ENCODE measurements around the gene LRRC41. TPM values are rescaled to one million over a fixed set of nuclear protein-coding genes. Genes with fewer than 3 reads are reported as not detected.
"Not testable (repeated sequence)": the region's sequence is repeated elsewhere in the genome, so short reads cannot be mapped to it uniquely, and the experiment has no call there.

LRRC41 gene
- total and polyA plus RNA-seq, 7 donors, result 21.0 to 65.2 (median 55.1) TPM

GRCh38 chr1:46329807-46330206, 26.4 kb upstream of the LRRC41 start:
- not testable (repeated sequence) for H3K36me3 ChIP-seq
- 72 to 77% methylated on average over 6 of the region's 7 CpGs for WGBS, 2 donors

GRCh38 chr1:46328182-46328581, 24.8 kb upstream of the LRRC41 start:
- H3K4me3 ChIP-seq; H3K4me1 ChIP-seq; H3K27me3 ChIP-seq; DNase-seq; H3K36me3 ChIP-seq; H3K27ac ChIP-seq; H3K9me3 ChIP-seq; intact Hi-C loops (cut with DNase I): not testable (repeated sequence)
- 93 to 94% methylated on average over 7 of the region's 7 CpGs for WGBS, 2 donors

More at GRCh38 chr1:46329807-46330206, 26.4 kb upstream of the LRRC41 start:
- H3K4me1 ChIP-seq; H3K27me3 ChIP-seq; H3K27ac ChIP-seq; intact Hi-C loops (cut with DNase I); H3K9me3 ChIP-seq; H3K4me3 ChIP-seq; DNase-seq: not testable (repeated sequence)

- H3K9me3 ChIP-seq; H3K4me3 ChIP-seq; H3K27ac ChIP-seq; H3K36me3 ChIP-seq; H3K4me1 ChIP-seq; H3K27me3 ChIP-seq; DNase-seq; intact Hi-C loops (cut with DNase I): not testable (repeated sequence)
- whole genome bisulfite sequencing, 2 donors, result 87 to 95% methylated on average over 11 of the region's 11 CpGs
Measured at GRCh38 chr1:46325285-46326076, 22.1 kb upstream of the LRRC41 start.

- H3K4me1 ChIP-seq; H3K27me3 ChIP-seq; H3K9me3 ChIP-seq; H3K27ac ChIP-seq; intact Hi-C loops (cut with DNase I); H3K4me3 ChIP-seq; DNase-seq: not testable (repeated sequence)
- peaks cover 0 to 10% (median 3%) of the 10 kb centered on the region in 4 donors for H3K36me3 ChIP-seq
- WGBS, 2 donors, result 92 to 98% methylated on average over 6 of the region's 6 CpGs
Measured at GRCh38 chr1:46322191-46322590, 18.8 kb upstream of the LRRC41 start.

GRCh38 chr1:46319960-46320914, 16.8 kb upstream of the LRRC41 start:
- H3K27ac ChIP-seq; DNase-seq; intact Hi-C loops (cut with DNase I); H3K4me1 ChIP-seq; H3K4me3 ChIP-seq; H3K9me3 ChIP-seq; H3K27me3 ChIP-seq: not testable (repeated sequence)
- H3K36me3 ChIP-seq, result peaks cover 0 to 30% (median 14%) of the 10 kb centered on the region in 4 donors
- WGBS, 2 donors, result 84 to 91% methylated on average over 12 of the region's 13 CpGs

- H3K9me3 ChIP-seq; H3K4me3 ChIP-seq; intact Hi-C loops (cut with DNase I); H3K4me1 ChIP-seq; DNase-seq; H3K27ac ChIP-seq; H3K27me3 ChIP-seq: not testable (repeated sequence)
- WGBS, 2 donors, result 89 to 94% methylated on average over 6 of the region's 6 CpGs
- H3K36me3 ChIP-seq, result peaks cover 0 to 39% (median 20%) of the 10 kb centered on the region in 4 donors
Measured at GRCh38 chr1:46319301-46319700, 15.9 kb upstream of the LRRC41 start.

- TF ChIP-seq POLR2AphosphoS5 (IDR thresholded peaks at IDR 0.05), result no peak
- TF ChIP-seq CTCF (IDR thresholded peaks at IDR 0.05), result no peak
- TF ChIP-seq EP300 (IDR thresholded peaks at IDR 0.05), result no peak
- no peak for TF ChIP-seq POLR2A (IDR thresholded peaks at IDR 0.05)
- Histone ChIP-seq H3K27me3 (no peaks in the 10 kb centered on the region), H3K4me1 (no peaks in the 10 kb centered on the region), H3K27ac (no peak overlapping the region), H3K4me3 (no peak overlapping the region), H3K9me3 (no peaks in the 10 kb centered on the region), H3K36me3 (peaks cover 9 to 59% (median 38%) of the 10 kb centered on the region in 4 donors)
- no peak for DNase-seq
- intact Hi-C loops (cut with DNase I), result no loop called here
- 88 to 97% methylated on average over 1 of the region's 1 CpG for WGBS, 2 donors
Measured at GRCh38 chr1:46317323-46317722, 13.9 kb upstream of the LRRC41 start.
